Measurements from ENCODE around the gene NFIA.
"Not testable (repeated sequence)": the region's sequence is repeated elsewhere in the genome, so short reads cannot be mapped to it uniquely, and the experiment has no call there.

NFIA gene

DNA sequence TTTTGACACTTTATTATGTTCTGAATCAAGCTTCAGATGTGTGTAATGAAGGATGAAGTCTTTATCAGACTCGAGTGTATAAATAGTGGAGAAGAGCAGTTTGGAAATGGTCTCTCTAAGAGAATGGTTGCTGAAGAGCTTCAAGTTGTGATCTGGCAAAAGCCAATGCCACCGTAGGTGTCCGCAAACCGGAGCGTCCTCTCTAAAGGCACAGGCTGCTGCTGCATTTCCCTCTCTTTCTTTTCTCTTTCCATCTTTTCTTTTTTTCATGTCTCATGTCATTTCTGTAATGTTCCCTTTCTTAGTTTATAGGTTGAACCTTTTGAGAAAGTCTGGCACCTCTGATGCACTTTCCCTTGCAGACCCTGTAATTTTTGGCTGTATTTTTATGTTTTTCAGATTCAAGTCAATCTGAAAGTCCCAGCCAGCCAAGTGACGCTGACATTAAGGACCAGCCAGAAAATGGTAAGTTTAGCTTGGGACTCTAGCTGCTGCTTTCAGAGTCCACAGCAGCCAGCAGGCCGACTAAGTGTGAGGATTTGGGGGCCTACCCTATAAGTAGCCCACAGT, 194.8 kb downstream of the NFIA start:
- no peak overlapping the region for H3K4me3 ChIP-seq (replicated peaks in 1 of 2; ENCODE audit: low read depth in 2 of 2, low read length in 2 of 2)
- TF ChIP-seq CTCF (IDR thresholded peaks at IDR 0.05; ENCODE audit: low read depth, low read length) = no peak
- DNase-seq (ENCODE audit: low read depth in 2 of 2) = no peak

- not testable (repeated sequence) for H3K4me3 ChIP-seq (replicated peaks in 1 of 2; ENCODE audit: low read depth in 2 of 2, low read length in 2 of 2); DNase-seq (ENCODE audit: low read depth in 2 of 2)
These were observed 196.1 kb downstream of the NFIA start for GRCh38 chr1:61278503-61278902.

GRCh38 chr1:61278966-61279365, 196.6 kb downstream of the NFIA start:
- H3K4me3 ChIP-seq (replicated peaks in 1 of 2; ENCODE audit: low read depth in 2 of 2, low read length in 2 of 2) = no peak overlapping the region
- no peak for TF ChIP-seq CTCF (IDR thresholded peaks at IDR 0.05; ENCODE audit: low read depth, low read length)
- DNase-seq (ENCODE audit: low read depth in 2 of 2) = no peak

GRCh38 chr1:61279570-61279969, 197.2 kb downstream of the NFIA start:
- H3K4me3 ChIP-seq (replicated peaks in 1 of 2; ENCODE audit: low read depth in 2 of 2, low read length in 2 of 2) = no peak overlapping the region
- TF ChIP-seq CTCF (IDR thresholded peaks at IDR 0.05; ENCODE audit: low read depth, low read length) = no peak
- DNase-seq (ENCODE audit: low read depth in 2 of 2) = no peak

GRCh38 chr1:61280452-61280851, 198.1 kb downstream of the NFIA start:
- TF ChIP-seq CTCF (IDR thresholded peaks at IDR 0.05; ENCODE audit: low read depth, low read length) = no peak
- DNase-seq (ENCODE audit: low read depth in 2 of 2) = no peak

DNA sequence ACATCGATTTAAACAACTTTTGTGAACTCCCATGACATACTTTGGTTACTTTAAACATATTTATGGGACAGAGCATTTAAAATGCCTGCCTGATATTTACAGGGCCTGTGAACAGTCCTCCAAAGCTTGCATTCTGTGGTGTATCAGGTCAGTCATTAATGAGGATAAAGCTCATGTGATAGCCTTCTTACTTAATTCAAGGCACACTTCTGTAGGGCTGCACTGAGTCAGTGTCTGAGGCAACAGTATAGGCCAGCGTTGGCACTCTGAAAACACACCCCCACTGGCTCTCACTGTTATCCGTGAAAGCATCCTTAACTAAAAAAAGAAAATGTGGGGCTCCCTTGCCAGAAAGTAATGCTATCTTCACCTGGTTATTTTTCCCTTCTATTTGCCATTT, 200.0 kb downstream of the NFIA start:
- DNase-seq (ENCODE audit: low read depth in 2 of 2) = peak in 1 of 2 donors; percentile 43
- no peak overlapping the region for H3K4me3 ChIP-seq (replicated peaks in 1 of 2; ENCODE audit: low read depth in 2 of 2, low read length in 2 of 2)
- no peak for TF ChIP-seq CTCF (IDR thresholded peaks at IDR 0.05; ENCODE audit: low read depth, low read length)

More at GRCh38 chr1:61280452-61280851, 198.1 kb downstream of the NFIA start:
- H3K4me3 ChIP-seq (replicated peaks in 1 of 2; ENCODE audit: low read depth in 2 of 2, low read length in 2 of 2) = no peak overlapping the region

GRCh38 chr1:61284248-61284854, 202.0 kb downstream of the NFIA start:
- no peak overlapping the region for H3K4me3 ChIP-seq (replicated peaks in 1 of 2; ENCODE audit: low read depth in 2 of 2, low read length in 2 of 2)
- no peak for DNase-seq (ENCODE audit: low read depth in 2 of 2)
- no peak for TF ChIP-seq CTCF (IDR thresholded peaks at IDR 0.05; ENCODE audit: low read depth, low read length)
